Stimulated activated CD8-positive, alpha-beta memory T cell treated with anti-CD3 and anti-CD28 coated beads, Interleukin-7, amount 100 ng/mL, for 48 hours (primary cell): ENCODE measurements around the gene PTPRG.

Experiments
- DNase-seq, 2 donors: peaks; one replicate each; pipeline ENCODE4 v3.0.0-alpha.2; 2020; ENCODE audit warnings: low read depth in 1 of 2; ENCODE audit errors: extremely low read depth in 1 of 2

PTPRG gene

DNA sequence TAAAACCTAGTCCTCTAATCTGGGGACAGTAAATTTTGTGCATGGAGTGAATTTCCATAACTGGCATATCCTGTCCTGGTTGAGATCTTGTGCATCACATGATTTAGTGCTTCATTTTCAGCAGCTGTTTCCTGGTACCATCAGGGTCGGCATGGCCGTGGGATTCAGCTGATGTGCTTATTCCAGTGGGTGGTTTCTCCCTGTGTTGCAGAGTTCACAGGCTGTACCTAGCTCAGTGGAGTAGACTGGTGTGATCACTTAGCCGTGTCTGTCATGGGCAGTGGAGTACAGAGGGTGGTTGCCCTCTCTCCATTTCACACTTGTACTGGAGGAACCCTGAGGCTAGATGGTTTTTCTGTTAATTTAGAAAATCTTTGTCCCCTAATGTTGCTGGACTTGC lies 228.5 kb downstream of the PTPRG start:
- DNase-seq = no peak

DNA sequence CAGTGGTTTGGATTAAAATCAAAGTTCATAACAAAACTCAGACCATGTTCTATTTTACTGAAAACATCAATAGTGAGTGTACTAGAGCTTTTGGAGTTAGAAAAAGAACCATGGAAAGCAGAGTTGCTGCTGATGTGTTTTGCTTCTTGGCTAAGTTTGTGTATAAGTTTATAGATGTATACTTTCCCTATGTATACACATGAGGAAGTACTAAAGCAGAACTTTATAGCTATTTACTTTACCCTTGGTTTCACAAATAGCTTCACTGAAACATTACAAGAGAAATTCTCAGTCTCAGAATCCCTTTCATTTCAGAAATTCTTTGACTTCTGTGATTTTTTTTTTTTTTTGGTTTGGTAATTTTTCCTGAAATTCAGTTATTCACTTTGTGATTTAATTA lies 229.0 kb downstream of the PTPRG start:
- DNase-seq = no peak

DNA sequence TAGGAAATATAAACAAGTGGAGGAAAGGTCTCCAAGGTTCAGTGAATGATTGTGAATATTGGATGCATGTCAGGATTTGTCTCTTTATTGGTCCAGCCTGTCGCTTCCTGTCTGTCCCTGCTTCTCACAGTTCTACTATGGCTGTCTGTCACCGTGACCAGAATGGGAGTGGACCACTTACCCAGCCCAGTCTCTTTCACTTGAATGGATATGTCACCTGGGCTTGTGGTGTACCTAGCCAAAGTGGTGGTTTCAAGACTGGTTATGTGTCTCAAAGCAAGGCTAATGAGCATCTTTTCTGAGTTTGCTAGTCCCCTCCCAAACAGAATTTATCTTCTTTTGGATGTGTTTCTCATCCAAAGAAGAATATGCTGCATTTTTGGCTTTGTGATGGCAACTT lies 231.7 kb downstream of the PTPRG start:
- DNase-seq = no peak

DNA sequence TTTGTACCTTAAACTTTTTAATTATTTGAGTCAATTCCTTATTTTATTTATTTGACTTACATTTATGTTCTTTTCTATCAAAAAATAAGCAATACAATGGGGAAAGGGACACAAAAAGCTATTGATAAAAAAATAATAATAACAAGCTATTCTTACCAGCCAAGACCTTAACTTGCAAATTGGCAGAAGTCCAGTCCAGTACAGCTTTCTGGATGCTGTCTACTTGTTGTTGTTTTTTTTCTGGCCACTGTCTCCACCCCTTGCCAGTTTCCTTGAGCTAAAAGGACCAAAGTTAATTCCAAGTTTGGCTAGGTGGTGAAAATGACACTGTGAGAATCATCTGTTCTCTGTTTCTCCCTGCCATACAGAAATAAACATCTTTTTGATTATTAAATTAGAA lies 232.2 kb downstream of the PTPRG start:
- no peak for DNase-seq

DNA sequence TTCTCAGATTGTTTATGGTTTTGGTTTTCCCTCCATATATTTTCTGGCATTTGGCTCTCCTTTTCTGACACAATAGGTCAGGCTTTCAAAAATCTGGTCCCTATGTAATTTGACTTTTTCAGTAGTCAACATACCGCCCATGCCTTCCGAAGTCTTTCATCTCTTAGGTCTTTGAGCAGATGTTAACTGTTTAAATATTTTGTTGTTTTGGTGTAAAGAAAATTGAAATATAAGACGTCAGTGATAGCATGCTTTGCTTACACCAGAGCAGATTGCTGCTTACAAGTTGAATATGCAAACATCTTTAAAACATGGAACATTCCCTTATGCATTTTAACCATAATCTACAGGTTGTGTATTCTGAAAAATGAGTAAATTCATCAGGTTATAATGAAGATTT lies 233.0 kb downstream of the PTPRG start:
- DNase-seq = no peak

DNA sequence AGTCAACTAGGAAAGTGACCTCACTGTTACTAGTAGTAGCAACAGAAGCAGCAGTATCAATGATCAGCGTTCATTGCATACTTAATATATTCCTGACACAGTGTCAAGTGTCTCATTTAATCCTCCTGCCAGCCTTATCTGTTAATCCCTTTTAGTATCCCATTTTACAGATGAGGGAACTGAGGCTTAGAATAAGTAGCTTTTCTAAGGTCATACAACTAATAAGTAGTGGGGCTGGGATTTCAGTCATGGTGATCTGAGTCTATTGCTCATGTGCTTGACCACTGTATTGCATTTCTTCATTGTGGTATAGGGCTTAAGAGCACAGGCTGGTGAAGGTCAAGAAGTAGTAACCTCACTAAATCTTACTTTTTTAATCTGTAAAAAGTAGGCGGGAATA lies 233.6 kb downstream of the PTPRG start:
- no peak for DNase-seq

DNA sequence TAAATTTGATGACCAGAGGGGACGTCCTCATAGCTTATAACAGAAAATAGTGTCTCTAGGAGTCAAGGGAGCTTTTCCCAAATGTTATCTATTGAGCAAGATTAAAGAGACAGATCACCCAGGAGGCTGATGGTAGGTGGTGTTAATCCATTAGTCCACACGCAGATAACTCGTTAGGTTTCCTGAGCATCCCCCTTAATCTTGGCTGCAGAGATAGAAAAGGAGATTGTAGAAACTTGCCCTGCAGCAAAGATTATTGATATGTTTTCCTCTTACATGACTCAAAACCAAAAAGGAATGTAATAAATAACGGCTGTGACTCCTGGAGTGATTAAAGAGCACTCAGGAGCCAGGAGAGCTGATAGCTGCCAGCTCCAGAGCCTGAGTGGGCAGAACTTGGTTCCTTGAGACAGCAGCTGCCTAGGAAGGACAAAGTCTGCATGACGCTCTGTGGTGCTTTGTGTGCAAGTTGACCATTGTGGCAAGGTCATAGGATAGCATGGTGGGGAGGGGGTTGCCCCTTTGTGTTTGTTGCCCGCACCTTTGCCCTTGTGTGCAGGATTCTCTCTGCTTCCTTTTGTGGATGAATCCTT lies 234.8 kb downstream of the PTPRG start:
- no peak for DNase-seq

DNA sequence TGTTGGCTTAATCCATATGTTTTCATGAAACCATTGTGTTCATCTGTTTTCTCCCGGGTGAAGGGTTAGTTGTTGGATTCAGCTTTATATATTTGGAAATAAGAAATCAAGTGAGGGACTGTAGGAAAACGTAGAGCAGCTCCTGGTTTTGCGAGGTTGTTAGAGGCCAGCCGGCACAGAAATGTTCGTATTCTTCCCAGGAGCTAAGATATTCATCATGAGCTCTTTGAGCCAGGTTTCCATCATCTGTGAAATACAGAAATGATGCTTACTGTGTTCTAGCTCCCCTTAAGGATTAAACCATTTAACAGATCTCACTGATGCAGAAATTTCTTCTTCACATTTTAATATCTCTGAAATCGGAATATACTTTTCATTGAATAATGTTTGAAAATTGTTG lies 235.5 kb downstream of the PTPRG start:
- no peak for DNase-seq

DNA sequence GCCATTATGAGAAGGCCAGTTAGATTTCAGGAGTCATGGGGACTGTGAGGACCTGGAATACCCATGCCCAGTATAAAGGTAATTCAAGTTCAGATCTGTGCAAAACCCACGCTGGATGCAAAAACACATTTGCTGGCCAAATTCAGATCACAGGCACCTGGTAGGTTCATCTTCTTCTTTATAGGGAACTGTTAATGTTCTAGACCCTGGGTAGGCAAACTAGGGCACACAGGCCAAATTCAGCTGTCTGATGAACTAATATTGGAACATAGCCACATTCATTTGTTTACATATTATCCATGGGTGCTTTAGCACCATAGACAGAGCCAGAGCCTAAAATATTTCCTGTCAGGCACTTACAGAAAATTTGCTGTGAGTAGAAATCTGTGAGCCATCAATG lies 241.4 kb downstream of the PTPRG start:
- no peak for DNase-seq

DNA sequence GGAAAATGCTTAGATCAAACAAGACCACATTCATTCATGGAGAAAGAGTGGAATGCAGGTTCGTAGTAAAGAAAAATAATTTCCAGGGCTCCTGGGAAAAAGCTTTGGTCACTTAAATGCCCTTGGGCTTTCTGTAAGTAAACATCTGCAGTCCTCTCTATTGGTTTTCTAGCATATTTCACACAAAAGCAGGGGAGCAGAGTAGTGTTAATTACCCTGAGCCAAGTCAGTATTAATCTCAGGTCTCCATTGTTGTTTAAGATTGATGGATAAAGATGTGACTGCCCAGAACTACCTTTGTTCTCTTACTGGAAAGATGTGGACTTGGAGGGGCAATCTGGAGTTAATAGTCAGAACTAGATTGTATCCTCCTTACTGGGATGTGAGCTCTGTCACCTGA lies 242.6 kb downstream of the PTPRG start:
- no peak for DNase-seq

DNA sequence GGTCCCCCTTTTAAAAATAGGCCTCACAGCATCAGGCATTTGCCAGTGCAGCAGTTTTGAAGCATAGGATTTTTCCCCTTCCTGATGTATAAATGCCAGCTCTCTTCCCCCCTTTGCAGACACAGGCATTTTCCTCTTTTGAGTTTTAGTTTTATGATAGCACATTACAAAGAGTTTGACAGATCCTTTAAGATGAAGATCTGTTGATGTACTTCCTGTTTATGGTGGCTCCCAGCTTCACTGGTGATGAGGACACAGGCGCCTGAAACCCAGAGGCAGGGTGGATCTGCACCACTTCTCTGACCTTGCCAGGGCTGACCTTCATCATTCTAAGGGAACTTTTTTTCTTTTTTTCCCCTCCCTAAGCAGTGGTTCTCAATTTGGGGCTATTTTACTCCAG lies 243.4 kb downstream of the PTPRG start:
- DNase-seq = no peak

DNA sequence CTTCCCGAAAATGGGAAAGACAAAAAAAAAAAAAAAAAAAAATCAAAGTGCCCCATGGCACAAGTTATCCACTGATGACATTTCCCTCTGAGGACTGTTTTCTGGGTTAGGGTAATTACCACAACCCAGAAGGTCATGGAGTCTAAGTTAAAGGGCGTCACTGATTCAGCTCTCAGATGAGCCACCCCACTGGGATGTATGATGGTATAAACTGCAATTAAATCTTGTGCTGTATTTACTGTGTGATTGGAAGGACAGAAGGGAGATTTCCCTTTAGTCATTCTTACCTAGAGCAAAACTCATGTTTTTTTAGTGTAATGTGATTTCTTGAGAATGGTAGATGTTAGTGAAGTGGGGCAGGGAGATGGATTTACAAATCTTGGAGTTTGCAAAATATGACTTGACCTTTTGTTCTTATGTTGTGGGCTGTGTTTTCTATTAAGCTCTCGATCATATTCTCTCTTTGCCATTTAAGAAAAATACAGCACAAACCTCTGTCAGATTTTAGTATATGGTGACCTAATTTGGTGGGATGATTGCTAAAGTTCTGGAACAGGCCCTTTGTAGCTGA lies 244.2 kb downstream of the PTPRG start:
- no peak for DNase-seq

DNA sequence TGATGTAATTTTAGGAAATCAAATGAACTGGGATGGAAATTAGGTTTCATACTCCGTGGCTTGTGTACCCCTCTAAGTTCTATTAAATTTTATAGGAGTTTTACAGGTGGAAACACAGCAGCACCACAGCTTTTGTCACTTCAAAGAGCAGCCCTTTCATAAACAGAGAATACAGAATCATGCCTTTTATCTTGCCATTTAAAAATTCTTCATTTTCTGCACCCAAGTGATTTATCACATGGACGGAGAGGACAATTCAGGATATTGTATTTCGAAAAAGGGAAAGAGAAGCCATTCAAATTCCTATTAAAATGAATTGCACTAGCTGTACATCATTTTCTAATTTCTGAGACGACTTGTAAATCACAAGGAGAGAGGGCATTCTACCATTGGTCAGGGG lies 245.4 kb downstream of the PTPRG start:
- DNase-seq = no peak

DNA sequence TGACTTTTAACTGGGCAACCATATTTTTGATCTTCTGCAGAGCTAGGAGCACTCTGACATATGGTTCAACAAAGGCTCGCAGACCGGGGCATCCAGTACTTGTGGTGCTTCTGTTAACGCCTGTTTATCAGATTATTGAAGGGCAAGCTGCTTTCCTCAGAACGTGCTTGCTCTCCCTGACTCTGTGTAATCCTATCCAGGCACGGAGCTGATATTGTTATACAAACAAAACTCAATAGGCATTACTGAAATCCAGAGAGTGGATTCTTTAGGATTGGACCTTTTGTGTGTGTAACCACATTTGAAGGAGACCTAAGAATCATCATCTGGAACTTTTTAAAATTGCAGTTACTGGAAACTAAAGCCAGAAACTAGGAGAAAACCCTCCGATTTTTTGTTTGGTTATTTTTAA lies 246.5 kb downstream of the PTPRG start:
- DNase-seq = no peak

DNA sequence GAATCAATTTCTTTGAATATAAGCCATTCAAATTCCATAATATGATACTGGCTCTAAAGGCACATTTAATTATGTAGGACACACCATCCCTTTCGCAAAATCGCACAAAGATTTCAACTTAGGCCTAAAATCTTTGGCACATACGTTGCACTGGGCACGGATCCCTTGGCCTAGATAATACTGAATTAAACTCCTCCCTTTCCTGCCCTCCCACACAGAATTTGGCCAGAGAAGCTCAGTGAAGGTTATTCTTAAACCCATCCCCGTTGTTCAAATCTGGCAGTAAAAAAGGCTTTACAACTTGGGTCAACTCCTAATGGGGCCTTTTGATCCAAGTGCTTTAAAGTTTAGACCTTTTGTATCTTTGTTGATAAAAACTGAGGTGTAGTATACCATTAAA lies 247.2 kb downstream of the PTPRG start:
- no peak for DNase-seq

DNA sequence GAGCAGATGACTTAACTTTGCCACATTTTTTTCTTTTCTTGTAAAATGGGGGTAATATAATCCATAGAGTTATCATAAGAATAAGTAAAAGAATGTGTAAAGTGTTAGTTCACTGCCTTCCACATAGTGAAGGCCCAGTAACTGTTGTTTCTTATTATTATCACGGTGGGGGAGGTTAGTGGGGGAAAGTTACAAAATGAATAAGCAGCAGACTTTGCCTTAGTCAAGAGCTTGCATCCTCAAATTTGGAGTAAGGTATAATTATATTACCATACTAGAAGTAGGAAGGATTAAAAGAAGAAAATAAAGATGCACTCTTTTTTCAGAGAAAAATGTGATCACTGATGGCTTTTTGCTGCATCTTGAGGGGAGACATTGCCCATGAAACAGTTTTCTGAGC lies 247.6 kb downstream of the PTPRG start:
- DNase-seq = no peak

DNA sequence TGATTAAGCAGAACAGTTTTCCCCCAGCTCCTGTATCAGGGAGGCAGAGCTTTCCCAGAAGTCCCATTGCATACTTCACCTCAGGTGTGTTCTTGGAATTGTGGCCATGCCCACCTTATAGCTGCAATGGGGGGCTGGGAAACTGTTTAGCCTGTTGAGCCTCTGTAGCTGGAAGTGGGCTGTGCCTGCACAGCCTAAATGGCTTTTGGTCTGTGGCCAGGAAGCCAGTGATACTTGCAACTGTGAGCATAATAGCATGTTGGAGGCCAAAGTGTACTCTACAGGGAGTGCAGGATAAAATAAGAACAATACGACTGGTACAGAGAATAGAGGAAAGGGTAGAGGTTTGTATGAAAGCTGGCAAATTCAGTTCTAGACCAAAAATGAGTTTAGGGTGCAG lies 248.5 kb downstream of the PTPRG start:
- no peak for DNase-seq

DNA sequence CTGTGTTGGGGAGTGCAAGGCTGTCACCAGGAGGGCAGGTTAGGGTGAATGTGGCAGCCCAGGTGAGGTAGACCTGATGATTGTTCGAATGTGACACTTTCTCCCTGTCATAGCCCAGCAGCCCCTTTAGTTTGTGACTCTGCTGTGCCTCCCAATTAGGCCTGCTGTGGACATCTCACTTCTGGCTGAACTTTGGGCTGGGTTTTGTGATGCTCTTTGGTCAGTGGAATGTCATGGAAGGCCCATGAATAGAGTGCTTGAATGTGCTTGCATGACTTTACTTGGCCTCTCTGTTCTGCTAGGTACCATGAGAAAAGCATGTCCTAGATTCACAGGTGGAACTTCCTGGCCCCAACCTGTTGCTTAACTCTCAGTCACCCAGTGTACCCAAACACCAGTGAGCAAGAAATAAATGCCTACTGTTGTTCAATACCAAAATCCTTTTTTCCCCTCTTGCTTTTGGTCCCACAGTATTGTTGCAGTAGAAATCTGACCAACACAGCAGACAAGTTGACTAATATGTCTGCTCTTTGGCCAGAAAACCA lies 249.7 kb downstream of the PTPRG start:
- no peak for DNase-seq

DNA sequence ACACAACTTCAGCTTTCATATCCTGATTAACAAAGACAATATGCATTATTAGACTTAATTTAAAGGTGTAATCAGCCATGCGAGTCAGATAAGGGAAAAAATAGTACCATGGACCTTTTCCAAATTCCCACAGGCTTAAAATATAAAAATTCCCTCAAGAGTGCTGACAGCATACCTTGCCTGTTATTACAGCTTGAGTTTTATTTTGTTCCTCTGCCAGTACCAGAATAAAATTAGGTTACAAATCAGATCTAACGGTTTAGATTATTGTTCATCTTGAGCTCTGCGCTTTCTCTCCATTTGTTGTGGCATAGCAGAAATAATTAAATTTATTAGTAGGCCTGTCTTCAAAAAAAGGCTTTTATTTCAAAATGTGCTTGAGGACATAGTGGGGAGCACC lies 250.3 kb downstream of the PTPRG start:
- DNase-seq = no peak

DNA sequence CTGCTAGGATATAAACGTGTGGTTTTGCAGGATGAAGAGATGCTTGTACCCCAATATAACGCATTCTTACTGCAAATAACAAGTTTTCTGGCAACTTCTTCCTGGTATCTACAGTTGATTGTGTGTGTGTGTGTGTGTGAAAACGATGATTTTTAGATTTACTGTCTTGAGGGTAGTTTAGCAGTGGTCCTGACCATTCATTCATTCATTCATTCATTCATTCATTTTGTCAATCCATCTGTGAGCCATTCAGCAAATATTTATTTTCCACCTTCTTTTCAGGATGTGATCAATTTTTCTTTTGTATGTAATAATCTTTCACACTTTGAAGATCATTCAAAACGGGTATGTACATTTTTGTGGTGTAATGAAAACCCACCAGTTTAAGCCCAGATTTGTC lies 250.7 kb downstream of the PTPRG start:
- DNase-seq = no peak

DNA sequence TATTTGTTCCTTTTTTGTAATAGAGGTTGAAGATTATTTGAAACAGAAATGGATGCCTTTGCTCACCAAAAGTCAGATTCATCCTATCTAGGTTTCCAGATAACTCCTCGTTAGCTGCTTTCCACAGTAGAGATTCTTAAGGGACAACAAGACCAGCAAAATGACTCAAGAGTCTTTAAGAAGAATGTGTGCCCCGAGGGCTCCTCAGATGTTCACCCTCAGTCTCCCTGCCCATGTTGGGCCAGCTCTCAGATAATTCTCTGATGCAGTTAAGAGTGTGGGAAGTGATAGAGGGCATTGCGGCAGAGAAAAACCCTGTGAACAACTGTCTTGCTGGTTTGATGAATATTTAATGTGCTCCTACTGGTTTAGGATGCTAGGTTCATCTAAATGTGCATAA lies 251.1 kb downstream of the PTPRG start:
- DNase-seq = no peak

DNA sequence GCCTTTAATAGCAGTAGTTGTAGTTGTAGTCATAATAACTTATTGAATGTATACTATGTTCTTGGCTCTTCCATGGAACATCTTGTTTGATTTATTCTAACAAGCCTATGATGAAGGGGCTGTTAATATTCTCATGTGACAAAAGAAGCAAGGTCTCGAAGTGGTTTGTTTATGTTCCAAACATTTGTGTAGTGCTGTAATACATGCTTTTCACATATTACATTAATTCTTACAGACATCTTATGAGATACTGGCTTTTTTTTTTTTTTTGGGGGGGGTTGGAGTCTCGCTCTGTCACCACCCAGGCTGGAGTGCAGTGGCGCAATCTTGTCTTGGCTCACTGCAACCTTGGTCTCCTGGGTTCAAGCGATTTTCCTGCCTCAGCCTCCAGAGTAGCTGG lies 252.3 kb downstream of the PTPRG start:
- DNase-seq = no peak

DNA sequence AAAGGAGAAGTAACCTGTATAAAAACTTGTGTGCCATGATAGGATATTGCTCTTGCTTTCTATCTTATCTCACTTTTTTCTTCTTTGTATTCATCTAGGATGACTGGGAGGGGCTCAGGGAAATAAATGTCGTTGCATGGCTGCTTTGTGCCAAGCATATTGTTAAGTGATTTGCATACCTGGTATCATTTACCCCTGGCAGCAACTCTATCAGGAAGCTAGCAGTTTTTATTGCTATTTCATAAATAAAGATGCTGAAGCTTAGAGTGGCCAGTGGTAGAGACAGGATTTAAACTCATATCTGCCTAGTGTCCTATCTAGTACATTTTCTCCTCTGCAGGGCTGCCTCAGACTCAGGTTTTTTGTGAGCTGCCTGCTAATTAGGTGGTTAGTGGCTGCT lies 253.3 kb downstream of the PTPRG start:
- no peak for DNase-seq
